ENCODE data around the gene MMP24.

MMP24 gene

GRCh38 chr20:35293303-35294292 is 67.1 kb downstream of the MMP24 start:
- no peak for DNase-seq (ENCODE audit: low read depth in 2 of 2)

DNA sequence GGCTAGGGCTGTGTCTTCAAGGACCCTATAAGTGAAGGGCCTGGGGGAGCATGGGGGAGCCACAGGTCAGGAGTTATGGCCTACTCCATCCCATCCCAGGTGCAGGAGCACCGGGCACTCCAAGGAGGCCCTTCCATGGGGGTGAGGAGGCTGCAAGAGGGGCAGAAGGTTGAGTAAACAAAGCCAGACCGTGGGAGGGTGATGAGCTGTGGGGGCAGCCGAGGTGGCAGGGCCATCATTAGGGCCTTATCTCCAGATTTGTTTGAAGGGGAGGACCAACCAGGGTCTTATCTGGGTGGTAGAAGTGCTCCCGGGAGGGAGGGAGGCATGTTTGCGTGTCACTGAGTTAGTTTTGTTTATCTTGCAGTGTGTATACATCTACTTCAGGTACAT is 67.8 kb downstream of the MMP24 start:
- DNase-seq (ENCODE audit: low read depth in 2 of 2): no peak

DNA sequence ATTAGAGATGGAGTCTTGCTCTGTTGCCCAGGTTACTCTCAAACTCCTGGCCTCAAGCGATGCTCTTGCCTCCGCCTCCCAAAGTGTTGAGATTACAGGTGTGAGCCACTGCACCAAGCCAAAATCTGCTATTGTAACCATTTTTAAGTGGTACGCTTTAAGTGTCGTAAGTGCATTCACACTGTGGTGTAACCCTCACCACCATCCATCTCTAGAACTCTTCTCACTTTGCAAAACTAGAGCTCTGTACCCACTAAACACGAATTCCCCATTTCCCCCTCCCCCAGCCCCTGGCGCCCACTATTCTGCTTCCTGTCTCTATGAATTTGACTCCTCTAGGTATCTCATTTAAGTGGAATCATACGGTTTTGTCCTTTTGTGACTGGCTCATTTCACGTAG is 68.6 kb downstream of the MMP24 start:
- no peak for DNase-seq (ENCODE audit: low read depth in 2 of 2)

- no peak for DNase-seq (ENCODE audit: low read depth in 2 of 2)
Observed at GRCh38 chr20:35295674-35296073, 69.2 kb downstream of the MMP24 start.

DNA sequence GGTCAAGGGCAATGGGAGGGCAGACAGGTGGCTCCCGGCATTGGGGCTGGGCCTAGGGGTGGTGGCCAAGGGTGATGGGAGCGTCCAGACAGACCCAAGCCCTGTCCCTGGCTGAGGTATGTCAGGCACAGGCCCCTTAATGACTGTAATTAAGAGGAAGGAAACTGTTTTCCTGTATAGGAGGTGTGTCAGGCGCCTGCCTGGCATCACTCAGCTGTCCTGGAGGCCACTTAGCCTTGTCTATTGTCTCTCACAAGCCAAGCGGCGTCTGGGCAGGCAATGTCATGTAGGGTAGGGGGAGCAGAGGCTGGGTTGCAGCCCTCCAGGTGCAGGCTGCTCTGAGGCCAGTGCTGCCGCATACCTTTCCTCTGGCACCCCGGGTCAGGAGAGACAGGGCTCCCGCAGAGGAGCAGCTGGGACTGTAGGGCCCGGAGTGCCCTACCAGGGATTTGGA is 69.6 kb downstream of the MMP24 start:
- DNase-seq (ENCODE audit: low read depth in 2 of 2): no peak

GRCh38 chr20:35297155-35297554 is 70.7 kb downstream of the MMP24 start:
- no peak for DNase-seq (ENCODE audit: low read depth in 2 of 2)

DNA sequence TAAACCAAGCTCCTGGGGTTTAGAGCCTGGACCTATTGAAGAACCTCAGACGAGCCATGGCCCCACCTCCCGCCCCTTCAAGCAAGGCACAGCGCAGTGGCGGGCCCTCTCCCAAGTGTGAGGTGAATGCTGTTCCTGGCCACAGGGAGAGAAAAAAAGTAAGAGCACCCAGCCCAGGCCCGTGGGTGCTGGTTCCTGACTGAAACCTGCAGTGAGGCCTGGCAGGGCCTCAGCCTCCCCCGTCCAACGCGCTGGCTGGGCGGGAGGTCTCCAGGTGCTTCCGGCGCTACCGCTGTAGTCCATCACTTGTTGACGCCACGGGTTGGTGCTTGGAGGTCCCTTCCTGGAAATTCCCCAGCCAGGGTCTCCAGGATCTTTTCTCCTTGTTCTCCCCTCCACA is 71.2 kb downstream of the MMP24 start:
- DNase-seq (ENCODE audit: low read depth in 2 of 2): no peak

DNA sequence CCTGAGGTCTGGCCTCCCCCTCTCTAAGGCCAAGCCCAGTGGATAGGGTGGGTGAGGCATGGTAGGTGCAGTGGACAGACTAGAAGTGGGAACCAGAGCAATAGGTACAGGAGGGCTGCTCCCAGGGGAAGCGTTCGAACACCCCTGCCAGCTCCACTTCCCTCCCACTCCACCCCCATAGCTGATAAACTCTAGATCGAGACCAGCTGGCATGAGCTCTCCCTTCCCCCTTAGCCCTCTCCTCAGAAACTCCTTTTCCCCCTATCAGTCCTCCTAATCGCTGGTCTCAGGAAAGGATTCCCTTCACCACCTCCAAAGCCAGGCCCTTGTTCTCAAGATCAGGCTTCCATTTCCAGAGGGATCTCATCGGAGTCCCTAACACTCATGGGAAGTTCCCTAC is 71.8 kb downstream of the MMP24 start:
- DNase-seq (ENCODE audit: low read depth in 2 of 2): no peak

GRCh38 chr20:35299780-35300179 is 73.3 kb downstream of the MMP24 start:
- DNase-seq (ENCODE audit: low read depth in 2 of 2): no peak

DNA sequence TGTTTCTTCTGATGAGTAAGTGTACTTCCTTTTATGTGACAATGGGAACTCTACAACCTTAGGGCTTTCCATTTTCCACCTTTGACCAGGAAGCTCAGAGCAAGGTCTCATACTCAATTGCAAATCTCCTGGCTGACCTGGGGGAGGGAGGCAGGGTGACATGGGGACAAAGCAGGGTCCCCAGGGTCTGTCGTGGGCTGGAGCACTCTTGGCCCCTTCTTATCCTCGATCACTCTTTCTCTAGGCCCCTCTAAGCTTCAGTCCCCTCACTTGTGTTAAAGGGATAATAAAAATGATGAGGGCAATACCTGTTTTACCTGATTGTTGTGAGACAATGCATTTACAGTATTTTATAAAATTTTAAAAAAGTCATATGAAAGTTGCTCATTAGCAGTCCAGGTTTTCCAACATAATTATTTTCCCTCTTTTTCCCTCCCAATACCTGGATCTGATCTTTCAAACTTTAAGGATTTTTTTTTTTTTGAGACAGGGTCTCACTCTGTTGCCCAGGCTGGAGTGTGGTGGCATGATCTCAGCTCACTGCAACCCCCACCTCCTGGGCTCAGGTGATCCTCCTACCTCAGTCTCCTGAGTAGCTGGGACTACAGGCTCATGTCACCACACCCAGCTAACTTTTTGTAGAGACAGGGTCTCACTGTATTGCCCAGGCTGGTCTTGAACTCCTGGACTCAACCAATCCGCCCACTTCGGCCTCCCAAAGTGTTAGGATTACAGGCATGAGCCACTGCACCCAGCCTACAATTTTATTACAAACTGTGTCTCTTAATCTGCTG is 74.2 kb downstream of the MMP24 start:
- DNase-seq (ENCODE audit: low read depth in 2 of 2): no peak

- no peak for DNase-seq (ENCODE audit: low read depth in 2 of 2)
Observed at GRCh38 chr20:35301426-35301825, 74.9 kb downstream of the MMP24 start.

DNA sequence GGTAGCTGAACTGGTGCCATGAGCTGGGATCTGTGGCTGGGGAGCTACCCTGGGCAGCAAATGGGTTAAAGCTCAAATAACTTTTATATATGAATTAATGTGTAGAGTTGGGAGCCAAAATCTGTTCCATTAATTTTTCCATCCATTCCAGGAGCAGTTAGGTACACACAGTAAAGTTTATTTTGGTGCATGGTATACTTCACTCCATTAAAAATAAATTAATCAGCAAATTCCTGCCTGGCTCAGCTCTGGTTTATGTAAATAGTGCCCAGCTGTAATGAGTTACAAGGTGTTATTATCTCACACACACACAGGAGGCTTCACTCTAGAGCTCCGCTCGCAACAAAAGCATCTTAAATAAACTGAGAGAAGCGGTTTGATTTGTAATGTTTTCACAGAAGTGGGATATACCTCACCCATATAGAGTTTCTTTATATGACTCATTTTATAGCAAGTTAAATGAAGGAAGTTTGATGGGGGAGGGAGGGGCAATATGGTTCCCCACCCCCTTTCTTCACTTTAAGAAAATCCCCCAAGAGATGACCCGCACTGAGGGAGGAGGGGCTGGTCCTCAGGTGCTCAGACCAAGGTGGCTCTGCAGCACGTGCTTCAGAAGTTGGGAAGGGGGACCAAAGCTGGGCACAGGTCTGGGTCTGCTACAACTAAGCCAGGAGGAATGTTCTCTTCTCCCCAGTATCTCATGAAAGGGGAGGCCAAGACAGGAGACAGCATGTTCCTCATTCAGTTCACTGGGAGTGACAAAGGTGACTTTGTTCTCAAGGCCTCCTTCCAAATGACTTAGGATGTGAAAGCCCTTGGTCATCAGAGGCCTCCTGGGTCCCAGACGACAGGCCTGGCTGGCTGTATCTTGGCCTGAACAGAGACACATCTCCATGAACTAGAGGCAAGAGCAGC is 76.2 kb downstream of the MMP24 start:
- DNase-seq (ENCODE audit: low read depth in 2 of 2): no peak

- no peak for DNase-seq (ENCODE audit: low read depth in 2 of 2)
Observed at GRCh38 chr20:35303382-35303734, 76.9 kb downstream of the MMP24 start.

GRCh38 chr20:35303735-35304491 is 77.4 kb downstream of the MMP24 start:
- DNase-seq (ENCODE audit: low read depth in 2 of 2): peak; percentile 76 to 86

GRCh38 chr20:35304956-35305355 is 78.5 kb downstream of the MMP24 start:
- DNase-seq (ENCODE audit: low read depth in 2 of 2): no peak

GRCh38 chr20:35305682-35306556 is 79.4 kb downstream of the MMP24 start:
- peak; percentile 57 to 71 for DNase-seq (ENCODE audit: low read depth in 2 of 2)

GRCh38 chr20:35306931-35307517 is 80.5 kb downstream of the MMP24 start:
- DNase-seq (ENCODE audit: low read depth in 2 of 2): peak in 1 of 2 donors; percentile 23

- DNase-seq (ENCODE audit: low read depth in 2 of 2): no peak
Observed at GRCh38 chr20:35307666-35308653, 81.5 kb downstream of the MMP24 start.
